Activated CD8-positive, alpha-beta T cell treated with anti-CD3 and anti-CD28 coated beads, Interleukin-2, amount 10 ng/mL, durations not matched to agents 7 days and 5 days (primary cell): ENCODE results near the gene RAMP2. TPM values are rescaled to one million over a fixed set of nuclear protein-coding genes. Genes with fewer than 3 reads are reported as not detected.

Source experiments
- ATAC-seq: fragments of 150-1000 bp; cut with Tn5 transposase; one replicate; pipeline ENCODE4 v1.10.0; 2021; ENCODE audit warnings: moderate library complexity
- CTCF ChIA-PET: fragments of 350-600 bp; sonication (Branson Sonifier 250); formaldehyde crosslinking; loops from one replicate; lab custom pipeline; 2021; ENCODE audit warnings: antibody characterized with exemption; lab: Charles Lee
- POLR2A ChIA-PET: fragments of 350-600 bp; sonication (Branson Sonifier 250); formaldehyde crosslinking; loops from one replicate; lab custom pipeline; 2021; ENCODE audit warnings: antibody characterized with exemption; lab: Charles Lee
- DNase-seq: peaks from one replicate; pipeline ENCODE4 v3.0.0-alpha.2; 2020
- H3K27ac Mint-ChIP-seq: one replicate; pipeline ENCODE4 v1.8.0; 2021; ENCODE audit warnings: mild to moderate bottlenecking, mixed read lengths
- H3K27me3 Mint-ChIP-seq: one replicate; pipeline ENCODE4 v1.8.0; 2021; ENCODE audit warnings: low read depth, mixed read lengths
- H3K36me3 Mint-ChIP-seq: one replicate; pipeline ENCODE4 v1.8.0; 2021; ENCODE audit warnings: low read depth, mixed read lengths
- H3K4me1 Mint-ChIP-seq: one replicate; pipeline ENCODE4 v1.8.0; 2021; ENCODE audit warnings: low read depth, mixed read lengths
- H3K4me3 Mint-ChIP-seq: one replicate; pipeline ENCODE4 v1.8.0; 2021; ENCODE audit warnings: mild to moderate bottlenecking, mixed read lengths
- H3K9me3 Mint-ChIP-seq: one replicate; pipeline ENCODE4 v1.8.0; 2022; ENCODE audit warnings: mixed read lengths; ENCODE audit not compliant: insufficient read depth
- total RNA-seq, 2 experiments: library from RNA; stranded (reverse); gene quantifications; one replicate each; pipeline ENCODE4 v1.2.3, GENCODE V29; 2021

RAMP2 gene
- total RNA-seq, 2 experiments from 2014 or later = not detected

- POLR2A ChIA-PET = interaction anchor here (0.5 to 1.3 kb wide), 2 partner anchors 9 to 169 kb away, joined by 3 to 6 read pairs; partner anchors contain the start of gene VPS25
- ATAC-seq (no peak), DNase-seq (no peak)
- Mint-ChIP-seq H3K36me3 (peaks cover 21% of the 10 kb centered on the region), H3K4me3 (no peak overlapping the region), H3K9me3 (no peaks in the 10 kb centered on the region), H3K27me3 (peaks cover 48% of the 10 kb centered on the region), H3K4me1 (peaks cover 7% of the 10 kb centered on the region), H3K27ac (no peak overlapping the region)
- CTCF ChIA-PET = interaction anchor here (1.6 to 2.2 kb wide), 2 partner anchors 18 to 101 kb away, joined by 3 to 9 read pairs; no protein-coding TSS in a partner anchor
These were observed 20.7 kb downstream of the RAMP2 start for GRCh38 chr17:42781639-42782165.

DNA sequence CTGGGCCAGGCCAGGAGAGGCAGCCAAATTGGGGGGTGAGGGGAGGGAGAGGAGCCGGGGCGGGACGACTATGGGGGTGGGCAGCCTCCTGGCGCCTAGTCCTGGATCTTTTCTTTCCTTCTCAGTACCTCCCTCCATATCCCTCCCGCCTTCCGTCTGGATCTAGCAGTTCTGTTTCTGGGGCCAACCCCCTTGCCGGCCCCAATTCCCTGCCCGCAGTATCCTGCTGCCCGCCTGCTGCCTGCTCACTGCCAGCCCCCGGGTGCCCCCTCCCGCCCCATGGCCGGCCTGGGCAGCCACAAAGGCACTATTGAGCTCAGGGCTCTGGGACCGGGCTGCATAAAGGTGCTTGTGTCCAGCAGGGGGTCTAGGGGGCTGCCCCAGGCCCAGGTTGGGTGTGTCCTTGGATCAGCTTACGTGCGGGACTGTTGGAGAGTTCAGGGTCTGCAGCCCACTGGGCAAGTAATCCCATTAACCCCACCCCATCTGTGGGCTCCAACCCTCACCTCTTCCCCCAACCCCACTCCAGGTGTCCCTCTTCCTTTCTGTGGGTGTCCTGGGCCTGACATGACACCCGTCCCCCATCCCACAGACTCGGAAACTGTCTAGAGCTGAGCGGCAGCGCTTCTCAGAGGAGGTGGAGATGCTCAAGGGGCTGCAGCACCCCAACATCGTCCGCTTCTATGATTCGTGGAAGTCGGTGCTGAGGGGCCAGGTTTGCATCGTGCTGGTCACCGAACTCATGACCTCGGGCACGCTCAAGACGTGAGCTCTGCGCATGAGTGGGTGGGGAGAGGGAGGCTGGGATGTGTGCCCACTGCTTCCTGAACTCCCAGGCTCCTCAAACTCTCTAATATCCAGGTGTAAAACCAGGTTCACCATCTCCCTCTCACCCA is 21.4 kb downstream of the RAMP2 start:
- DNase-seq (no peak), ATAC-seq (no peak)
- Mint-ChIP-seq H3K4me1 (peaks cover 7% of the 10 kb centered on the region), H3K27ac (no peak overlapping the region), H3K9me3 (no peaks in the 10 kb centered on the region), H3K27me3 (peaks cover 54% of the 10 kb centered on the region), H3K36me3 (peaks cover 21% of the 10 kb centered on the region), H3K4me3 (no peak overlapping the region)
- ChIA-PET CTCF (no interaction called here), POLR2A (interaction anchor here (1.3 kb wide), 1 partner anchor 9 kb away, joined by 6 read pairs; the partner anchor contains the start of gene VPS25)

- ChIA-PET POLR2A (interaction anchor here (1.1 kb wide), 1 partner anchor 50 kb away, joined by 3 read pairs; no protein-coding TSS in a partner anchor), CTCF (no interaction called here)
- no peak overlapping the region for H3K27ac Mint-ChIP-seq
- H3K27me3 Mint-ChIP-seq = peaks cover 60% of the 10 kb centered on the region
- ATAC-seq (no peak), DNase-seq (no peak)
- H3K4me3 Mint-ChIP-seq = no peak overlapping the region
- H3K36me3 Mint-ChIP-seq = peaks cover 15% of the 10 kb centered on the region
- no peaks in the 10 kb centered on the region for H3K9me3 Mint-ChIP-seq
- H3K4me1 Mint-ChIP-seq = peaks cover 7% of the 10 kb centered on the region
These were observed 22.2 kb downstream of the RAMP2 start for GRCh38 chr17:42783062-42783790.

DNA sequence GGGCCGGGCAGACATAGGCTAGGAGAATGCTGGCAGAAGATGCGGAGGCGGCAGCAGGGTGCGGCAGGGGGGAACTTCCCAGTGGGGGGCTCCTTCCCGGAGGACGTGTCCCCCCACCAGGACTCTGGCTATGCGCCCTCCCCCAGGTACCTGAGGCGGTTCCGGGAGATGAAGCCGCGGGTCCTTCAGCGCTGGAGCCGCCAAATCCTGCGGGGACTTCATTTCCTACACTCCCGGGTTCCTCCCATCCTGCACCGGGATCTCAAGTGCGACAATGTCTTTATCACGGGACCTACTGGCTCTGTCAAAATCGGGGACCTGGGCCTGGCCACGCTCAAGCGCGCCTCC is 22.7 kb downstream of the RAMP2 start:
- no peak overlapping the region for H3K27ac Mint-ChIP-seq
- no peak for DNase-seq
- peaks cover 10% of the 10 kb centered on the region for H3K36me3 Mint-ChIP-seq
- no peaks in the 10 kb centered on the region for H3K9me3 Mint-ChIP-seq
- ATAC-seq = no peak
- peaks cover 7% of the 10 kb centered on the region for H3K4me1 Mint-ChIP-seq
- ChIA-PET CTCF (no interaction called here), POLR2A (interaction anchor here (1.1 kb wide), 1 partner anchor 50 kb away, joined by 3 read pairs; no protein-coding TSS in a partner anchor)
- peaks cover 60% of the 10 kb centered on the region for H3K27me3 Mint-ChIP-seq
- no peak overlapping the region for H3K4me3 Mint-ChIP-seq

- no peaks in the 10 kb centered on the region for H3K9me3 Mint-ChIP-seq
- H3K4me3 Mint-ChIP-seq = no peak overlapping the region
- CTCF ChIA-PET = no interaction called here
- DNase-seq (no peak), ATAC-seq (no peak)
- H3K36me3 Mint-ChIP-seq = peaks cover 5% of the 10 kb centered on the region
- peaks cover 63% of the 10 kb centered on the region for H3K27me3 Mint-ChIP-seq
- peaks cover 4% of the 10 kb centered on the region for H3K4me1 Mint-ChIP-seq
- POLR2A ChIA-PET = interaction anchor here (1.1 to 1.5 kb wide), 2 partner anchors 14 to 49 kb away, joined by 3 read pairs; partner anchors contain the start of genes CNTD1 and COA3
- no peak overlapping the region for H3K27ac Mint-ChIP-seq
These were observed 23.4 kb downstream of the RAMP2 start for GRCh38 chr17:42784409-42784808.

GRCh38 chr17:42784811-42785592 is 24.0 kb downstream of the RAMP2 start:
- no peak for ATAC-seq
- no peak for DNase-seq
- Mint-ChIP-seq H3K27ac (no peak overlapping the region), H3K27me3 (peaks cover 65% of the 10 kb centered on the region), H3K4me3 (no peak overlapping the region), H3K4me1 (no peaks in the 10 kb centered on the region), H3K9me3 (no peaks in the 10 kb centered on the region), H3K36me3 (no peaks in the 10 kb centered on the region)
- POLR2A ChIA-PET = interaction anchor here (1.5 kb wide), 1 partner anchor 14 kb away, joined by 3 read pairs; the partner anchor contains the start of genes CNTD1 and COA3
- CTCF ChIA-PET = interaction anchor here (1.2 kb wide), 1 partner anchor 21 kb away, joined by 6 read pairs; no protein-coding TSS in a partner anchor

GRCh38 chr17:42787266-42787665 is 26.2 kb downstream of the RAMP2 start:
- ChIA-PET CTCF (interaction anchor here (1.0 to 1.5 kb wide), 2 partner anchors 10 to 209 kb away, joined by 3 to 4 read pairs; no protein-coding TSS in a partner anchor), POLR2A (no interaction called here)

GRCh38 chr17:42791948-42792347 is 30.9 kb downstream of the RAMP2 start:
- no peak overlapping the region for H3K4me3 Mint-ChIP-seq
- H3K4me1 Mint-ChIP-seq = peaks cover 2% of the 10 kb centered on the region
- CTCF ChIA-PET = interaction anchor here (1.1 to 1.3 kb wide), 2 partner anchors 28 kb away, joined by 4 read pairs; no protein-coding TSS in a partner anchor
- H3K27ac Mint-ChIP-seq = no peak overlapping the region
- peaks cover 20% of the 10 kb centered on the region for H3K27me3 Mint-ChIP-seq
- ATAC-seq (no peak), DNase-seq (no peak)
- POLR2A ChIA-PET = no interaction called here
- H3K36me3 Mint-ChIP-seq = peaks cover 9% of the 10 kb centered on the region
- H3K9me3 Mint-ChIP-seq = no peaks in the 10 kb centered on the region

More at GRCh38 chr17:42787266-42787665, 26.2 kb downstream of the RAMP2 start:
- Mint-ChIP-seq H3K9me3 (no peaks in the 10 kb centered on the region), H3K27ac (no peak overlapping the region), H3K4me3 (no peak overlapping the region), H3K4me1 (no peaks in the 10 kb centered on the region), H3K27me3 (peaks cover 59% of the 10 kb centered on the region), H3K36me3 (no peaks in the 10 kb centered on the region)
- ATAC-seq = no peak
- no peak for DNase-seq

DNA sequence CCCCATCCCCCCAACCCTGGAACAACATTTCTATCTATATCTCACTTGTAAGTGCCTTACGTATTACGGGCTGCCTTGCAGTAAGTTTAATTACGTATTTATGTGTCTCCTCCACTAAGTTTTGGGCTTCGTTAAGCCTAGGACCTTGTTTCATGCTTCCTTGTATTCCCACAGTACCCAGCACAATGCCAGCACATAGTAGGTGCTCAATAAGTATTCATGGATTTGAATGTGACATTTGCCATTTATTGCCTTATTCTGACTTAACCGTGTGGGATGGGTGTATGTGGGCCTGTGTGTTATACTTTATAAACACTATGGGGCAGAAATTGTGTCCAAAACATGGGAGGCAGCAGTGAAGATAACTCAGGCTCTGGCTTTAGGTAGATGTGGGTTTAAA is 31.5 kb downstream of the RAMP2 start:
- ChIA-PET CTCF (interaction anchor here (1.3 kb wide), 1 partner anchor 28 kb away, joined by 4 read pairs; no protein-coding TSS in a partner anchor), POLR2A (no interaction called here)
- H3K4me3 Mint-ChIP-seq = no peak overlapping the region
- no peak for DNase-seq
- H3K4me1 Mint-ChIP-seq = peaks cover 7% of the 10 kb centered on the region
- peaks cover 9% of the 10 kb centered on the region for H3K36me3 Mint-ChIP-seq
- peaks cover 15% of the 10 kb centered on the region for H3K27me3 Mint-ChIP-seq
- H3K27ac Mint-ChIP-seq = no peak overlapping the region
- no peaks in the 10 kb centered on the region for H3K9me3 Mint-ChIP-seq
- ATAC-seq = no peak

DNA sequence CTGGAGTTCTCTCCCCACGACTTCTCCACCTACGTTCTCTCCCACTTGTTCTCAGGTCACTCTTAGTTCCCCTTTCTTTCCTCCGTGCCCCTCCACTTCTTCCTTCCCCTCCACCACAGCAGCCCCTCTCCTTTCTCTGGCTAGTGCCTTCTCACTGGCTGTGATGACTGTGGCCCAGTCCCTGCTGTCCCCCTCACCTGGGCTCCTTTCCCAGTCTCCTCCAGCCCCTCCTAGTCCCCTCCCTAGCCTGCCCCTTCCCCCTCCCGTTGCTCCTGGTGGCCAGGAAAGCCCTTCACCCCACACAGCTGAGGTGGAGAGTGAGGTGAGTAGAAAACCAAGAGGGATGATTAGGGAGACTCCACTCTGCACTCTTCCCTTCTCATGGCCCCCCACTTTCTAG is 34.0 kb downstream of the RAMP2 start:
- CTCF ChIA-PET = interaction anchor here (2.1 kb wide), 1 partner anchor 29 kb away, joined by 5 read pairs; the partner anchor contains the start of gene BECN1
- Mint-ChIP-seq H3K27ac (no peak overlapping the region), H3K27me3 (peaks cover 5% of the 10 kb centered on the region), H3K4me1 (peaks cover 18% of the 10 kb centered on the region), H3K9me3 (no peaks in the 10 kb centered on the region), H3K4me3 (no peak overlapping the region), H3K36me3 (peaks cover 13% of the 10 kb centered on the region)
- ATAC-seq = no peak
- no peak for DNase-seq
- POLR2A ChIA-PET = no interaction called here
